BJ (cell line): ENCODE measurements around the gene SLC8A3. TPM values are rescaled to one million over a fixed set of nuclear protein-coding genes. Genes with fewer than 3 reads are reported as not detected.

ENCODE experiments used
- CTCF ChIA-PET: fragments of 350-600 bp; formaldehyde crosslinking; extraction: SDS; loops from one replicate; lab custom pipeline; 2021; ENCODE audit warnings: antibody characterized with exemption, inconsistent platforms; lab: Yijun Ruan, JAX
- POLR2A ChIA-PET: fragments of 300-600 bp; sonication (Branson Sonifier 250); formaldehyde crosslinking; extraction: SDS; loops from one replicate; lab custom pipeline; 2021; ENCODE audit warnings: antibody characterized with exemption; lab: Charles Lee
- DNase-seq: peaks from one replicate; pipeline ENCODE4 v3.0.0-alpha.2; 2011; ENCODE audit warnings: low read depth
- H3K27me3 ChIP-seq: 2 replicates; pipeline ENCODE4 v1.6.0; 2011; ENCODE audit warnings: low read length; ENCODE audit not compliant: control insufficient read depth, insufficient read depth
- H3K36me3 ChIP-seq: 2 replicates; pipeline ENCODE4 v1.5.1; 2011; ENCODE audit warnings: low read length; ENCODE audit not compliant: control insufficient read depth, insufficient read depth
- H3K4me3 ChIP-seq: 2 replicates; pipeline ENCODE4 v1.5.1; 2011; ENCODE audit warnings: low read depth, mild to moderate bottlenecking, control low read depth, low read length
- CTCF ChIP-seq: IDR thresholded peaks from 2 replicates; pipeline ENCODE4 v1.5.1; 2011; ENCODE audit warnings: low read depth, mild to moderate bottlenecking, control low read depth, inconsistent platforms, low read length, moderate library complexity; ENCODE audit not compliant: insufficient read depth
- polyA plus RNA-seq: library from polyadenylated mRNA; depleted of rRNA; stranded (reverse); fragments of >200 nt; gene quantifications from 2 replicates; pipeline ENCODE4 v1.2.3, GENCODE V29; 2011

Gene SLC8A3
- polyA plus RNA-seq, 1 experiment: 0.07 TPM

GRCh38 chr14:70069186-70069585, 119.6 kb downstream of the SLC8A3 start:
- Histone ChIP-seq H3K4me3 (no peak overlapping the region), H3K27me3 (no peaks in the 10 kb centered on the region), H3K36me3 (no peaks in the 10 kb centered on the region)
- ChIA-PET POLR2A (no interaction called here), CTCF (no interaction called here)
- DNase-seq: no peak
- no peak for TF ChIP-seq CTCF

GRCh38 chr14:70067810-70068209, 120.9 kb downstream of the SLC8A3 start:
- no peaks in the 10 kb centered on the region for H3K36me3 ChIP-seq
- ChIA-PET POLR2A (no interaction called here), CTCF (interaction anchor here (0.6 kb wide), 1 partner anchor 40 kb away, joined by 3 read pairs; no protein-coding TSS in a partner anchor)
- no peak overlapping the region for H3K4me3 ChIP-seq
- no peaks in the 10 kb centered on the region for H3K27me3 ChIP-seq
- no peak for DNase-seq
- no peak for TF ChIP-seq CTCF

GRCh38 chr14:70064136-70064865, 124.5 kb downstream of the SLC8A3 start:
- POLR2A ChIA-PET: interaction anchor here (0.5 kb wide), 1 partner anchor 22 kb away, joined by 6 read pairs; no protein-coding TSS in a partner anchor
- DNase-seq: no peak
- CTCF ChIA-PET: interaction anchor here (1.3 to 1.5 kb wide), 2 partner anchors 10 to 245 kb away, joined by 3 to 6 read pairs; no protein-coding TSS in a partner anchor

GRCh38 chr14:70061108-70061507, 127.6 kb downstream of the SLC8A3 start:
- ChIA-PET POLR2A (no interaction called here), CTCF (no interaction called here)
- no peak for TF ChIP-seq CTCF
- Histone ChIP-seq H3K36me3 (no peaks in the 10 kb centered on the region), H3K4me3 (no peak overlapping the region), H3K27me3 (no peaks in the 10 kb centered on the region)
- no peak for DNase-seq

More at GRCh38 chr14:70064136-70064865, 124.5 kb downstream of the SLC8A3 start:
- Histone ChIP-seq H3K4me3 (no peak overlapping the region), H3K27me3 (no peaks in the 10 kb centered on the region), H3K36me3 (no peaks in the 10 kb centered on the region)
- TF ChIP-seq CTCF: no peak

- POLR2A ChIA-PET: no interaction called here
- CTCF ChIA-PET: no interaction called here
- TF ChIP-seq CTCF: no peak
Measured at GRCh38 chr14:70059545-70059944, 129.2 kb downstream of the SLC8A3 start.

More at GRCh38 chr14:70059545-70059944, 129.2 kb downstream of the SLC8A3 start:
- DNase-seq: no peak
- Histone ChIP-seq H3K36me3 (no peaks in the 10 kb centered on the region), H3K27me3 (no peaks in the 10 kb centered on the region), H3K4me3 (no peak overlapping the region)
